Measurements from ENCODE around the gene KAZALD1.

DNA sequence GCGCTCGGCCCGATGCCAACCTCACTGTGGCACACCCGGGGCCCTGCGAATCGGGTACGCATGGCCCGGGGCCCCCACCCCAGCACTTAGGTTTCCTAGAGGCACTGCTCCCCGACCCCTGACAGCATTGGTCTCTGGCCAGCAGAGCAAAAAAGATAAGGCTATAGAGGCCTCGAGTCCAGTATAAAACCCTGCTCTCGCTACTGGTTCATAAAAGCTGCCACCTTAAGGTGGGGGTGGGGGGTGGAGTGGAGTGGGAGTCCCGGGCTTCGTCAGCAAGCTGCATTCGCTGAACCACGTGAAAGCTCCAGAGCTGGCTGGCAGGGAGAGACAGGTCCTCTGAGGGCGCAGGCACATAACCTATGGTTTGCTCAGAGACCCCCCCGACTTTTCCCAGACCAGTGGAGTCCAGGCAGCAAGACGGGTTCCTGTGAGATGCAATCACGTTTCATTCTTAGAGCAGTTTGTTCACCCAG lies 1.3 kb downstream of the KAZALD1 start:
- TF ChIP-seq, protein P1, sequence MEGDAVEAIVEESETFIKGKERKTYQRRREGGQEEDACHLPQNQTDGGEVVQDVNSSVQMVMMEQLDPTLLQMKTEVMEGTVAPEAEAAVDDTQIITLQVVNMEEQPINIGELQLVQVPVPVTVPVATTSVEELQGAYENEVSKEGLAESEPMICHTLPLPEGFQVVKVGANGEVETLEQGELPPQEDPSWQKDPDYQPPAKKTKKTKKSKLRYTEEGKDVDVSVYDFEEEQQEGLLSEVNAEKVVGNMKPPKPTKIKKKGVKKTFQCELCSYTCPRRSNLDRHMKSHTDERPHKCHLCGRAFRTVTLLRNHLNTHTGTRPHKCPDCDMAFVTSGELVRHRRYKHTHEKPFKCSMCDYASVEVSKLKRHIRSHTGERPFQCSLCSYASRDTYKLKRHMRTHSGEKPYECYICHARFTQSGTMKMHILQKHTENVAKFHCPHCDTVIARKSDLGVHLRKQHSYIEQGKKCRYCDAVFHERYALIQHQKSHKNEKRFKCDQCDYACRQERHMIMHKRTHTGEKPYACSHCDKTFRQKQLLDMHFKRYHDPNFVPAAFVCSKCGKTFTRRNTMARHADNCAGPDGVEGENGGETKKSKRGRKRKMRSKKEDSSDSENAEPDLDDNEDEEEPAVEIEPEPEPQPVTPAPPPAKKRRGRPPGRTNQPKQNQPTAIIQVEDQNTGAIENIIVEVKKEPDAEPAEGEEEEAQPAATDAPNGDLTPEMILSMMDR (IDR thresholded peaks at IDR 0.05) = no peak
- TF ChIP-seq POLR2A (IDR thresholded peaks at IDR 0.05) = no peak

Data from lower leg skin (tissue), 3 donors.